H1 (cell line): ENCODE measurements around the gene CASS4. TPM values are rescaled to one million over a fixed set of nuclear protein-coding genes. Genes with fewer than 3 reads are reported as not detected.

Experiments used
- CTCF ChIA-PET: fragments of 300-600 bp; sonication (Branson Sonifier 250); formaldehyde crosslinking; loops from one replicate; lab custom pipeline; 2021; ENCODE audit not compliant: partially characterized antibody; lab: Charles Lee
- POLR2A ChIA-PET: fragments of 300-600 bp; sonication (Branson Sonifier 250); formaldehyde crosslinking; loops from one replicate; lab custom pipeline; 2021; ENCODE audit warnings: inconsistent platforms; ENCODE audit not compliant: partially characterized antibody; lab: Charles Lee
- DNase-seq, 2 experiments: peaks; one replicate each; pipeline versions ENCODE4 v3.0.0 to v3.0.0-alpha.2; 2010 to 2022; ENCODE audit warnings: low spot score in 2 of 2, low read depth in 1 of 2, mixed read lengths in 1 of 2
- FAIRE-seq: peaks from 2 replicates; lab custom pipeline; 2011; peaks lifted over from hg19 to GRCh38; lab: Jason Lieb, UNC
- H2AFZ ChIP-seq: 2 replicates; pipeline ENCODE4 v1.8.1; 2012; ENCODE audit warnings: low read length, inconsistent platforms
- H2AK5ac ChIP-seq: 2 replicates; pipeline ENCODE4 v1.6.1; 2013; ENCODE audit warnings: low read depth, low read length
- H2BK120ac ChIP-seq: replicated peaks from 2 replicates; pipeline ENCODE3; 2013; ENCODE audit warnings: low read depth, low read length, inconsistent platforms
- H2BK12ac ChIP-seq: 2 replicates; pipeline ENCODE4 v1.6.1; 2013; ENCODE audit warnings: low read depth, low read length
- H2BK15ac ChIP-seq: 2 replicates; pipeline ENCODE4 v1.6.1; 2013; ENCODE audit warnings: low read length
- H2BK20ac ChIP-seq: 2 replicates; pipeline ENCODE4 v1.6.1; 2013; ENCODE audit warnings: low read length
- H2BK5ac ChIP-seq: 2 replicates; pipeline ENCODE4 v1.6.1; 2013; ENCODE audit warnings: low read depth, low read length
- H3K14ac ChIP-seq: 2 replicates; pipeline ENCODE4 v1.6.1; 2013; ENCODE audit warnings: inconsistent platforms; ENCODE audit not compliant: insufficient read length
- H3K18ac ChIP-seq: 2 replicates; pipeline ENCODE4 v1.6.1; 2013; ENCODE audit warnings: low read length; ENCODE audit errors: extremely low read depth
- H3K23ac ChIP-seq: 2 replicates; pipeline ENCODE4 v1.6.1; 2013; ENCODE audit warnings: inconsistent platforms; ENCODE audit not compliant: insufficient read length
- H3K23me2 ChIP-seq: 2 replicates; pipeline ENCODE4 v1.6.1; 2013; ENCODE audit warnings: low read depth, low read length
- H3K27ac ChIP-seq: 2 replicates; pipeline ENCODE4 v1.6.1; 2011; ENCODE audit warnings: low read depth, low read length, inconsistent platforms
- H3K27me3 ChIP-seq, 4 experiments: replicated peaks in 1 of 4; 1 replicate in 1 of 4; 2 replicates in 3 of 4; pipeline versions ENCODE4 v1.6.1 to v1.8.1; 2011 to 2013; ENCODE audit warnings: low read length in 3 of 4, mild to moderate bottlenecking in 3 of 4, inconsistent platforms in 2 of 4, mixed read lengths in 2 of 4, moderate library complexity in 1 of 4; ENCODE audit not compliant: control insufficient read depth in 3 of 4, insufficient read depth in 3 of 4; ENCODE audit errors: extremely low read depth in 1 of 4
- H3K36me3 ChIP-seq, 4 experiments: 2 replicates each; pipeline versions ENCODE4 v1.6.1 to v1.8.1; 2011 to 2013; ENCODE audit warnings: mild to moderate bottlenecking in 4 of 4, low read length in 3 of 4, moderate library complexity in 2 of 4, control low read depth in 1 of 4, inconsistent platforms in 1 of 4; ENCODE audit not compliant: insufficient read depth in 4 of 4, control insufficient read depth in 2 of 4
- H3K4ac ChIP-seq: replicated peaks from 2 replicates; pipeline ENCODE3; 2013; ENCODE audit warnings: low read length, low read depth, mixed read lengths, inconsistent platforms; ENCODE audit not compliant: insufficient read length
- H3K4me1 ChIP-seq, 4 experiments: replicated peaks in 1 of 4; 1 replicate in 1 of 4; 2 replicates in 3 of 4; pipeline versions ENCODE4 v1.6.1 to v1.8.1; 2011 to 2013; ENCODE audit warnings: low read length in 3 of 4, inconsistent platforms in 2 of 4, mixed read lengths in 1 of 4; ENCODE audit not compliant: insufficient read depth in 4 of 4, control insufficient read depth in 3 of 4
- H3K4me2 ChIP-seq, 2 experiments: 2 replicates each; pipeline versions ENCODE4 v1.6.1 to v1.8.1; 2011 to 2013; ENCODE audit warnings: low read depth in 2 of 2, low read length in 2 of 2, control low read depth in 1 of 2, inconsistent platforms in 1 of 2, mild to moderate bottlenecking in 1 of 2; ENCODE audit not compliant: insufficient read depth in 1 of 2
- H3K4me3 ChIP-seq, 4 experiments: fragments of 200-600, 300-600 bp in 1 of 4; sonication (generic), shearing (Covaris generic), sonication (Bioruptor Twin) in 1 of 4; 2 replicates each; pipeline versions ENCODE4 v1.5.1 to v1.8.1; 2011 to 2016; ENCODE audit warnings: low read length in 4 of 4, low read depth in 3 of 4, control low read depth in 2 of 4, inconsistent platforms in 2 of 4, mild to moderate bottlenecking in 2 of 4, mixed read lengths in 1 of 4, moderate library complexity in 1 of 4; ENCODE audit not compliant: insufficient read depth in 2 of 4; ENCODE audit errors: extremely low read depth in 1 of 4
- H3K56ac ChIP-seq: replicated peaks from 2 replicates; pipeline ENCODE3; 2013; ENCODE audit warnings: low read depth, mild to moderate bottlenecking, mixed read lengths, low read length, inconsistent platforms; ENCODE audit not compliant: insufficient read length
- H3K79me1 ChIP-seq: 2 replicates; pipeline ENCODE4 v1.6.1; 2013; ENCODE audit warnings: low read depth, low read length, control low read depth
- H3K79me2 ChIP-seq, 2 experiments: 2 replicates each; pipeline versions ENCODE4 v1.6.1 to v1.8.1; 2012 to 2013; ENCODE audit warnings: low read length in 2 of 2, mild to moderate bottlenecking in 2 of 2, inconsistent platforms in 1 of 2; ENCODE audit not compliant: insufficient read depth in 2 of 2, control insufficient read depth in 1 of 2
- H3K9ac ChIP-seq, 4 experiments: replicated peaks in 1 of 4; 1 replicate in 1 of 4; 2 replicates in 3 of 4; pipeline versions ENCODE4 v1.6.1 to v1.8.1; 2011 to 2013; ENCODE audit warnings: low read depth in 3 of 4, low read length in 3 of 4, control low read depth in 2 of 4, mild to moderate bottlenecking in 2 of 4, moderate library complexity in 2 of 4, inconsistent platforms in 1 of 4; ENCODE audit errors: extremely low read depth in 1 of 4
- H3K9me3 ChIP-seq, 2 experiments: 2 replicates each; pipeline versions ENCODE4 v1.6.1 to v1.8.1; 2012 to 2013; ENCODE audit warnings: mild to moderate bottlenecking in 2 of 2, moderate library complexity in 2 of 2, control low read depth in 1 of 2, inconsistent platforms in 1 of 2, low read depth in 1 of 2, low read length in 1 of 2, mixed read lengths in 1 of 2; ENCODE audit not compliant: insufficient read depth in 2 of 2
- H4K20me1 ChIP-seq, 2 experiments: replicated peaks in 1 of 2; 2 replicates each; pipeline versions ENCODE3 to v1.8.1; 2011 to 2013; ENCODE audit warnings: inconsistent platforms in 2 of 2, low read length in 2 of 2, mild to moderate bottlenecking in 1 of 2; ENCODE audit not compliant: insufficient read depth in 2 of 2, control insufficient read depth in 1 of 2
- H4K5ac ChIP-seq: 2 replicates; pipeline ENCODE4 v1.6.1; 2013; ENCODE audit warnings: low read length, low read depth, mixed read lengths, inconsistent platforms; ENCODE audit not compliant: insufficient read length
- H4K8ac ChIP-seq: 2 replicates; pipeline ENCODE4 v1.8.0; 2013; ENCODE audit warnings: mild to moderate bottlenecking, moderate library complexity, low read length, inconsistent platforms; ENCODE audit not compliant: insufficient read depth; ENCODE audit errors: extremely low read depth
- H4K91ac ChIP-seq: replicated peaks from 2 replicates; pipeline ENCODE3; 2013; ENCODE audit warnings: low read length, mixed read lengths, inconsistent platforms; ENCODE audit not compliant: insufficient read length
- E2F6 ChIP-seq: IDR thresholded peaks from 2 replicates; pipeline ENCODE4 v1.6.1; 2012; ENCODE audit warnings: inconsistent platforms
- EGR1 ChIP-seq: IDR thresholded peaks from 2 replicates; pipeline ENCODE4 v1.6.1; 2011; ENCODE audit warnings: low read depth, low read length, borderline replicate concordance
- KDM5A ChIP-seq: fragments of 200-600 bp; IDR thresholded peaks from 2 replicates; pipeline ENCODE4 v1.7.1; 2012; ENCODE audit warnings: mild to moderate bottlenecking, low read length, inconsistent platforms, mixed read lengths
- RXRA ChIP-seq: IDR thresholded peaks from 2 replicates; pipeline ENCODE4 v1.6.1; 2011; ENCODE audit warnings: low read depth, mild to moderate bottlenecking, low read length, moderate library complexity; ENCODE audit not compliant: insufficient read depth
- SAP30 ChIP-seq: fragments of 300-600 bp; sonication (generic); IDR thresholded peaks from 2 replicates; pipeline ENCODE4 v1.7.1; 2012; ENCODE audit warnings: low read length, moderate library complexity, mild to moderate bottlenecking, inconsistent platforms; ENCODE audit not compliant: insufficient read depth, insufficient replicate concordance
- TBP ChIP-seq: IDR thresholded peaks from 2 replicates; pipeline ENCODE4 v1.6.1; 2011; ENCODE audit warnings: low read depth, low read length, improper control_type of control experiment
- WGBS, 2 experiments: shearing (Covaris generic) in 1 of 2; methylation state at CpG; one replicate each; pipeline versions ENCODE4 v1.1.6 to v1.1.7; 2013 to 2015; ENCODE audit warnings: low lambda C conversion rate in 2 of 2, mixed read lengths in 2 of 2, inconsistent platforms in 1 of 2, low coverage in 1 of 2, missing lambda C conversion rate in 1 of 2; ENCODE audit not compliant: insufficient replicate concordance in 2 of 2, insufficient coverage in 1 of 2, insufficient read length in 1 of 2; ENCODE audit errors: extremely low coverage in 1 of 2, missing lambda C conversion rate in 1 of 2; 5-methylcytosine and 5-hydroxymethylcytosine counted together
- polyA plus RNA-seq, 7 experiments: library from polyadenylated mRNA; depleted of rRNA in 3 of 7; stranded (reverse) in 5 of 7; unstranded in 2 of 7; fragments of >200 nt in 5 of 7; fragments of 200-250 nt in 2 of 7; gene quantifications; 1 replicate in 5 of 7; 2 replicates in 1 of 7; 4 replicates in 1 of 7; pipeline versions ENCODE4 v1.2.1 to v1.2.3, GENCODE V29; 2011 to 2013; ENCODE audit warnings: missing spikeins in 2 of 7, mixed read lengths in 2 of 7
- total RNA-seq: library from RNA; stranded (reverse); fragmentation: NEBNext Ultra II Directional; extraction: Animal tissue kit (Norgen Biotek cat#: 25700); gene quantifications from 2 replicates; pipeline ENCODE4 v1.2.1, GENCODE V29; 2021

The CASS4 gene
- total and polyA plus RNA-seq, 2 of the 8 experiments (the other 6 are each of a cell fraction or from before 2014, with no cell fraction given): not detected

- H3K14ac ChIP-seq: no peak overlapping the region
- H3K18ac ChIP-seq: no peak overlapping the region
- H2BK12ac ChIP-seq: no peak overlapping the region
- peaks cover 5% of the 10 kb centered on the region; the same call in 1 of the 2 replicates for H3K79me1 ChIP-seq
- FAIRE-seq: no peak
- H3K4me3 ChIP-seq: no peak overlapping the region
- no peak overlapping the region for H4K91ac ChIP-seq
- DNase-seq: no peak
- no peak overlapping the region for H2BK120ac ChIP-seq
- H2AK5ac ChIP-seq: no peak overlapping the region
- H3K27ac ChIP-seq: no peak overlapping the region
- no peak overlapping the region for H2BK5ac ChIP-seq
- H3K23me2 ChIP-seq: no peaks in the 10 kb centered on the region
- H2BK20ac ChIP-seq: no peak overlapping the region
- H4K5ac ChIP-seq: no peak overlapping the region
- H3K27me3 ChIP-seq: no peaks in the 10 kb centered on the region
- H3K4me2 ChIP-seq: no peak overlapping the region
- H3K4me1 ChIP-seq: no peaks in the 10 kb centered on the region; a peak in 1 of 7 replicates
- H3K9me3 ChIP-seq: no peaks in the 10 kb centered on the region
- ChIA-PET POLR2A (interaction anchor here (1.3 to 2.6 kb wide), 4 partner anchors 8 to 16 kb away, joined by 3 to 8 read pairs (median 4); partner anchors contain the start of genes AURKA and CSTF1), CTCF (interaction anchor here (1.2 to 1.4 kb wide), 2 partner anchors 9 to 17 kb away, joined by 4 read pairs; partner anchors contain the start of genes AURKA and CSTF1)
- WGBS, 2 experiments: 84% methylated on average over 8 of the region's 8 CpGs; no CpG with 5 or more reads in 1 of the 2 experiments
- H3K9ac ChIP-seq: no peak overlapping the region
- H2AFZ ChIP-seq: no peak overlapping the region
- TF ChIP-seq SAP30 (no peak), KDM5A (no peak), E2F6 (no peak), TBP (no peak), EGR1 (no peak), RXRA (no peak)
- peaks cover 4 to 14% of the 10 kb centered on the region in 2 experiments for H4K20me1 ChIP-seq
- H3K4ac ChIP-seq: no peak overlapping the region
- no peak overlapping the region for H3K56ac ChIP-seq
- peaks cover 17 to 73% (median 63%) of the 10 kb centered on the region in 4 experiments for H3K36me3 ChIP-seq
- H4K8ac ChIP-seq: 0 out of 2 replicates have a peak overlapping the region, but pooled peaks have one; percentile 3
- no peak overlapping the region for H3K23ac ChIP-seq
- H2BK15ac ChIP-seq: no peak overlapping the region
- peaks cover 0 to 66% of the 10 kb centered on the region in 2 experiments; a peak in 2 of 4 replicates for H3K79me2 ChIP-seq
Observed at GRCh38 chr20:56383334-56383733, 28.7 kb upstream of the CASS4 start.
